COR-L47 (cell line): ENCODE measurements around the gene SH3BP5L.
"Not testable (repeated sequence)": the region's sequence is repeated elsewhere in the genome, so short reads cannot be mapped to it uniquely, and the experiment has no call there.

Experiments
- DNase-seq: peaks from one replicate; lab custom pipeline; 2025; lab: John Stamatoyannopoulos, UW

SH3BP5L gene

DNA sequence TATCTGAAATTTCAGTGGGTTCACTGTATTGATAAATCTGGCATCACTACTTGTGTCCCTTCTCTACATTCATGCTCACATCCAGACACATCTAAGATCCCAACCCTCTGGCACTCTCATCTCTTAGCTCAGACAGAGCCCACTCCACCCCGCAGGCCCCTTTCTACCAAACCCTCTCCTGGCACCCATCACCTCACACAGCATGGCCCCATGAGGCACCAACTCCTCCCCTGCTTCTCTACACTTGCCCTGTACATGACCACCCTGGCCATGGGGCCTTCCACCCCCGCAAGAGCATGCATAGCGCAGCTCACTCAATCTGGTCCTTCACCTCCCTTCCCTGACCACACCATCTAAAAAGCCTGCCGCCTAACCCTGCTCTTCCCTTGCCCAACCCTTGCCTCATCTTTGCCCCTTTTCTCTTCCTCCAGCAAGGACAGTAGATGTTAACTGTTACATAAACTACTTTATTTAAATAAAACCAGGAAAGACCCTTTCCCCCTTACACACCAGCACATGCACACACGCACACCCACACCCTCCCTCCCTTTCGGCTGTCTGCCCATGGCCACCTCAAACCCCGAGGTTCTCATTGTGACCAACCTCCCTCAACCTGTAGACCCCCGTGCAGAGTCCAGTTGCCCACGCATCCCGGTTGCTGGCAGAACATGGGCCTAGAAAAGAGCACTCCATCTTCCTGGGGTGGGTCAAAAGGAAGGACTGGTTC, 15.6 kb downstream of the SH3BP5L start:
- no peak for DNase-seq

DNA sequence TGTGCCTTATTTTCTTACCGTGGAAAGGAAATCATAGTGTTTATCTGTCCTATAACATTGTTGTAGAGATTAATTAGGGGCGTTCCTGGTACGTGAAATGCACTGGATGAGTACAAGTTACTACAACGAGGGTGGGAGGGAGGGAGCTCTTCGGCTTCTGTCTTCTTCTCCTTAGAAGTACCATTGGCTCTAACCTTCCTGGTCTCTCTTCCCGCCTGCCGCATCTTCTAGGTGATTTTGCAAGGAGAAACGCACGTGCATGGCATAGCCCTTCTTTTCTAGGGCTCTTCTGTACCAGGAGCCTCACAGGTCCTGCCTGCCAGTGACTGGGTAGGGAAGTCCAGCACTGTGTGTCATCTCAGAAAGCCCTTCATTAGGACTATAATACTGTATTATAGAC, 16.8 kb downstream of the SH3BP5L start:
- DNase-seq: no peak

DNA sequence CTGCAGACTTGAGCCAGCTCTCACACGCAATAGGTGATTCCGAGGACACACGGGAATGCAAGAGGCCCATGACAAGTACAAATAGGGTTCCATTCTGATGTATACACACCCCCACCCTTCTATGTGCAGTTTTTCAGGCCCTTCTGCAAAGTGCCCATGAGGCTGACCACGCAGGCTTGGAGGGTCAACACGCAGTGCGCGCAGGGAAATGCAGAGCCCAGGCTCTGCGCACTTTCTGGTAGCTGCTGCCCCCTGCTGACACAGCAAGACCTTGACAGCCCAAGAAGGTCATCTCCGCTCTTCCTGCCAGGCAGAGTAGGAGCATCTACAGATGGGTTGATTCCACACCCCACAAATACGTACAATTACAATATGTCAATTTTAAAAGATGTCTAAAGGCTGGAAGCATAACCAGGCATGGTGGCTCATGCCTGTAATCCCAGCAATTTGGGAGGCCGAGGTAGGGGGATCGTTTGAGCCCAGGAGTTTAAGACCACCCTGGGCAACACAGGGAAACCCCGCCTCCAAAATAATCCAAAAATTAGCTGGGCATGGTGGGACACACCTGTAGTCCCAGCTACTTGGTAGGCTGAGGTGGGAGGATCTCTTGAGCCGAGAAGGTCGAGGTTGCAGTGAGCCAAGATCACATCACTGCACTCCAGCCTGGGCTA, 18.5 kb downstream of the SH3BP5L start:
- peak; percentile 41 for DNase-seq

DNA sequence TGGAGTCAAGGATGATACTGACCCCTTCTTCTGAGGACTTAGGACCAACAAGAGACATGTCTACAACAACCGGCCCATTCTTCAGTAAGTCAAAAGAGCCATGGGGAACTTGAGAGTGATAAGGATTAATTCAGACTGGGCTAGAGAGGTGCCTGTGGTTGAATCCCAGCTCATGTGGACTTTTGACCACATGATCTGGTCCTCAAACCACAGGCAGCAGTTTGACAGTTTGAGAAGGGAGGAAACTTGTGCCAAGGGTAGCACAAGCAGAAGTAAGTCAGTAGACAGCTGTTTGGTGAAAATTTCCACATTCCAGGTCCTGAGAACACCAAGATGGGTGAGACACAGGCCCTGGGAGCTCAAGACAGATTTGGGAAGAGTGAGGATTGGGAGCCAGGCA, 19.8 kb downstream of the SH3BP5L start:
- DNase-seq: no peak

DNA sequence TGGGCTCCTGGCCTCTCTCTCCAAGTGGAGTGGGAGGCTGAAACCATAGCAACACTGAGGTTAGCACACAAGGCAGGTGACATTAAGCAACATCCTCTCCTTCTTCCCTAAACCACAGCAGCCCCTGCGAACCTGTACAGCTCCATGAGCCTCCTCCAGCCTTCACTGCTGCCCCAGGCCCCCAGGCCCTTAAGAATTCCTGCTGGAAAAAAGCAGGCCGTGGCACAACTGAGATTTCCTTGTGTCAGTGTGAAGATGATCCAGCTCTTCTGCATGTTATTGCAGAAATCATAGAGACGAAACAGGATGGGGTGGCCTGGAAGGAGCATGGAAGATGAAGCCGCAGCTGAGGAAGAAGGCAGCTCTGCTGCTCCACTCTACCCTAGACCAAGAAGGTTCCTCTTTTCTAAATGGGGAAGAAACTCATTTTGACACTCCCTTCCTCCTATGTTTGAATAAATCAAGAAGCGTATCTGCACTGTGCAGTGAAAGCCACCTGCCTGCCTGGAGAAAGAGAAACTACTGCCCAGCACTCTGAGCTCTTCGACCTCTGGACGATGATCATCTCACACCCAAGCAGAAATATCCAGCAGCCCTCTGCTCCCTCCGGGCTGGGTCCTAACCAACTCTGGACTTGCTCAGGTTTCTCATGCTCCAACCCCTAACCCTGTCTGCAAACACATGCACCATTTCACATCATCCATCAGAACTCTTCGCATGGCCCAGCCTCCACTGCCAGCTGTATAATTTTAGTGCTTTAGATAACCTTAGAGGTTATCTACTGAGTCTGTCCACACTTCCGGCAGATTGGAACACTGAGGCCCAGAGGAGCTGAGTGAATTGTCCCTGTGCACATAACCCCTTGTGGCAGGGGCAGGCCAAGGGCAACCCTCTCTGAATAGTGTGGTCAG, 20.7 kb downstream of the SH3BP5L start:
- DNase-seq: no peak

DNA sequence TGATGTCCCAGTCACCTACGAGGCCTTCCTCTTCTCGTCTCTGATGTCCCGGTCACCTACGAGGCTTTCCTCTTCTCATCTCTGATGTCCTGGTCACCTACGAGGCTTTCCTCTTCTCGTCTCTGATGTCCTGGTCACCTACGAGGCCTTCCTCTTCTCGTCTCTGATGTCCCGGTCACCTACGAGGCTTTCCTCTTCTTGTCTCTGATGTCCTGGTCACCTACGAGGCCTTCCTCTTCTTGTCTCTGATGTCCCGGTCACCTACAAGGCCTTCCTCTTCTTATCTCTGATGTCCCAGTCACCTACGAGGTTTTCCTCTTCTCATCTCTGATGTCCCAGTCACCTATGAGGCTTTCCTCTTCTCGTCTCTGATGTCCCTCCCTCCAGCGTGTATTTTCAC, 22.2 kb downstream of the SH3BP5L start:
- not testable (repeated sequence) for DNase-seq

DNA sequence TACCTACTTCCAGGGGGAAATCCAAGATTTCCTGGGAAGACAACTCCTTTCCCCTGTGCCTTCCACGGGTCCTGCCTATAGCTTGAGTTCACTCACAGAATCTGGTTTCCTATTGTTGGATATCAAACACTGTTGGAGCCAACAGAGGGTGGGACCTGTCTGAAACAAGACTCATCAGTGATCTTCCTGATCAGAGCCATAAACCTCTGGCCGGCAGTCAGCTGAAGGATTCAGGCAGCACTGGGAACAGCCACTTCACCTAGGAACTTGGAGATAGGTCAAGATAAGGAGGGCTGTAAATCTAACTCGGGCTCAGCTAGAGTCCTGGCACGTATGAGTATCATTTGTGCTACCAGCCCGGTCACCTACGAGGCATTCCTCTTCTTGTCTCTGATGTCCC, 23.3 kb downstream of the SH3BP5L start:
- DNase-seq: no peak

DNA sequence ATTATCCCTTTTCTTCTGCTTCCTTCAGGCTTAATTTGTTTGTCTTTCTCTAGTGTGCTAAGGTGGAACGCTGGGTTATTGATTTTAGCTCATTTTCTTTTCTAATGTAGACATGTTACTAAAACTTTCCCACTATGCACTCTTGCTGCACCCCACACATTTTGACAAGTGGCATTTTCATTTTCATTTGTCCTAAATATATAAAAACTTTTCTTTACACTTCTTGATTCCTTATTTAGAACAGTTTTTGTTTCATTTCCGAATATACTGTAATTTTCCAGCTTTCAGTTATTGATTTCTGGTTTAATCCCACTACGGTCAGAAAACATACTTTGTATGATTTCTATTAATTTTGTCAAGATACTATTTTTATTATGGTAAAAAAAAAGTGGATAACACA, 25.3 kb downstream of the SH3BP5L start:
- DNase-seq: no peak

DNA sequence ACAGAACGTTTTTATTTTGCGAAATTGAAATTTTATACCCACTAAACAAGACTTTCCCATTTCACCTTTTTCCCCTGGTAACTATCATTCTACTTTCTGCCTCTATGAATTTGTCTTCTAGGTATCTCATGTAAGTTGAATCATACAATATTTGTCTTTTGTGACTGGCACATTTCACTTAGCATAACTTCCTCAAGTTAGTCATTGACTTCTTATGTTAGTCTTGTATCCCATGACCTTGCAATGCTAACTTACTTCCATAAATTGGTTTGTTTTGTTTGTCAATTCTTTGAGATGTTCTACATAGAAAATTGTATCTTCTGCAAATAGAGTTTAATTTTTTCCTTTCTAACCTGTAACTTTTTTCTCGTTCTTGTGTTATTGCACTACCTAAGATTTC, 26.9 kb downstream of the SH3BP5L start:
- DNase-seq: no peak

DNA sequence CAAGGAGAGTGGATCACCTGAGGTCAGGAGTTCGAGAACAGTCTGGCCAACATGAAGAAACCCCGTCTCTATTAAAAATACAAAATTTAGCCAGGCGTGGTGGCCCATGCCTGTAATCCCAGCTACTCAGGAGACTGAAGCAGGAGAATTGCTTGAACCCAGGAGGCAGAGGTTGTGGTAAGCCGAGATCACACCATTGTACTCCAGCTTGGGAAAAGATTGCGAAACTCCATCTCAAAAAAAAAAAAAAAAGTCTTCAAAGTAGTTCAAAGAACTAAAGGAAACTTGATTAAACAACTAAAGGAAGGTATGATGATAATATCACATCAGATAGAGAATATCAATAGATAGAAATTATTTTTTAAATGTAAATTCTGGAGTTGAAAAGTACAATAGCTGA, 31.1 kb downstream of the SH3BP5L start:
- DNase-seq: not testable (repeated sequence)

DNA sequence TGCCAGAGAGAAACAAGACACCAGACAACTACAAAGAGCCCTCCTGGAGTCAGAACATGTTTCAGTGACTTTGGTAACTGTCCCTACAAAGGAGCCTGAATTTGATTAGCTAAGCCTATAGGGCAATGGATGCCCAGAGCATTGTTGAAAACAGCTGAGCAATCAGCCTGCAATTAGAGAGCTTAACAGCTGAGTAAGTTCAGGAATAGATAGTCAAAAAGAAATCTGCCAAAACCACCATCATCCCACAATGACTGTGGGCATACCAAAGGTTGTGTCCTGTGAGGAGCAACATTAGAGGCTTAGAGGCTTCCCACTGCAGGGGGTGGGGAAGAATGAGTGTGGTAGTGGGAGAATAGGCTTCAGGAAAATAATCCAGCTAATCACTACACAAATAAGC, 32.1 kb downstream of the SH3BP5L start:
- DNase-seq: peak; percentile 33

DNA sequence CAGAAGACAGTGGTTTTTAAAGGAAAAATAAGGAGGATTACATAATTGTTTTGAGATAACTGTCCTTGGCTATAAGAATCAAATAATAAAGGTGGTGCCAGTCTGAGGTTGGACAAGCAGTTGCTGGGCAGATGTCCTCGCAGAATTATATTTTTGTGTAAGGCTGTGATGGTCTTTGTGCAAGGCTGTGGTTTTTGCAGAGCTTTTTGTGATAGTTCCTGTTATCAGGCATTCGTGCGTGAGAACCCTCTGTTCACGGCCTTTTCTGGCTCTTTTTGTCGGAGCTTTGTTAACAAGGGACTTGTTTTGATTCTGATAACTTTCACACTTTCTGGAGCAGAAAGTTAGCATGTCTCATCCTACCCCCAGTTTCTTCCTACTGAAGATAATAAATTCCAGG, 33.4 kb downstream of the SH3BP5L start:
- DNase-seq: no peak

DNA sequence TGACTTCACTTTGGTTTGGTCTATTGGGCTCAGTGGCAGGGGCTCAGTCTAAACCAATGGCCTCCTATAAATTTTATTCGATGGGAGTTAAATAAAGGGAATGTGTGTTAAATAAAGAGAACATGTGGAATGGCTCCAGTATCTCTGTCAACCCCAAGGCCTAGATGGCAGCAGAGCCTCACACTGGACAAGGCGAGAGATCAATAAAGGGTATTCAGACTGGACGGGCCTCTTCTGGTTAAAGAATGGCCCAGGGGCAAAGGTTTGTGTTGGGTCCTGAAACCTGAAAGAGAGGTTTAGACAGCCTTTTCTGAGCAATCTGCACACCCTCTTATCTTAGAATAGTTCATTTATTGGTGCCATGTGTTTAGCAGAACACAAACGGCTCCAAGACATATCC, 34.7 kb downstream of the SH3BP5L start:
- no peak for DNase-seq

DNA sequence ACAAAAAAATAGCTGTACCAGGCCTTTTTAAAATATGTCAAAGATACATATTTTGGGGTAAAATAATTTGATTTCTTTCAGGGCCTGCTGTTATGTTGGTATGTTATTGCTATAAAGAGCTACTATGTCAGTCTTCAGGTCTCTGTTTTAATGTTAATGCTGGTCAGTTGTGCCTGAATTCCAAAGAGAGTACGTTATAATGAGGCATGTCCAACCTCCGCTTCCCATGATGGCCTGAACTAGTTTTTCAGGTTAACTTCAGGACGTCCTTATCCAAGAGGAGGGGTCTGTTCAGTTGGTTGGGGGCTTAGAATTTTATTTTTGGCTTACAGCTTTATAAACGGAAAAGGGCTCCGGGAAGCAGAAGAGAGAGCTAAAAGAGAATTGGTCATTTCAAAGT, 35.3 kb downstream of the SH3BP5L start:
- no peak for DNase-seq

DNA sequence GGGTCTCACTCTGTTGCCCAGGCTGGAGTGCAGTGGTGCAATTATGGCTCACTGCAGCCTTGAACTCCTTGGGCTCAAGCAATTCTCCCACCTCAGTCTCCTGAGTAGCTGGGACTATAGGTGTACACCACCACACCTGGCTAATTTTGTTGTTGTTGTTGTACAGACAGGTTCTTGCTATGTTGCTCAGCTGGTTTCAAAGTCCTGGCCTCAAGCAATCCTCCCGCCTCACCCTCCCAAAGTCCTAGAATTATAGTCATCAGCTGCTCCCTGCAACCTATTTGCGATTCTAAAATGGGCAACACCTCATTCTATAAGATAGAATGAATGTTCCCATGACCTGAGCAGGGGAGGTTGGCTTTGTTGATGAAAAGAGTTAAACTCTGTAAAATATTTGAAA, 36.4 kb downstream of the SH3BP5L start:
- not testable (repeated sequence) for DNase-seq

DNA sequence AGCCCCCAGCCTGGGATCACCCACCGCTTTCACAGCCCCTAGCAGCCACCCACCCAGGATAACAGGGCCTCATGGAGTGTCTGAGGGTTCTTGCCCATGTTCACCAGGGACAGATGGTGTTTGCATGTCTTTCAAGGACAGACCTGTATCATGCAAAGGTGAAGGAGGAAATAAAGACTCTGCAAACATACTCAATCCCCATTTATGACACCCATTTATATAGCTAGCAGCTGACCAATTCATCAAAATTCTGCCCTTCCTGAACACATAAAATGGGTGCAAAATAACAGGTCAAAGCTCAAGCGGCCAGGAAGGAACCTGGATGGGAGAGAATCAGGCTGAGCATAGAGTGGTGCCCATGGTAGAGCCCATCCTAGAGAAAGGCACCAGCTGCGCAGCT, 37.4 kb downstream of the SH3BP5L start:
- DNase-seq: no peak

DNA sequence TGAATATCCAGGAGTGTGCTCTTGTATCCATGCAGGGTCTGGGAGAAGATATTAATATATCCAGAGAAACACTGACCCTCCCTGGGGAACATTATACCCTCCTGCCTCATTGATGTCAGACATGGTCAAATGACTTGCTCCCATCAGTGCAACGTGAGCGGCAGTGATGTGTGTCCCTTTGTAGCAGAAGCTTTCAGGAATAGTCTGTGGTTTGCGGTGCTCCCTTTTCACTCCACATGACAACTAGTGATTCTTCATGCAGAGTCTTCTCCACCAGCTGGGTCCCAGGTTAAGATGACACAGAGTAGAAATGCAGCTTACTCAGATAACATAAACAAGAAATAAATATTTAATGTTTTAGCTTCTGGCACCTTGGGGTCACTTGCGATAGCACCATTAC, 38.3 kb downstream of the SH3BP5L start:
- DNase-seq: no peak

DNA sequence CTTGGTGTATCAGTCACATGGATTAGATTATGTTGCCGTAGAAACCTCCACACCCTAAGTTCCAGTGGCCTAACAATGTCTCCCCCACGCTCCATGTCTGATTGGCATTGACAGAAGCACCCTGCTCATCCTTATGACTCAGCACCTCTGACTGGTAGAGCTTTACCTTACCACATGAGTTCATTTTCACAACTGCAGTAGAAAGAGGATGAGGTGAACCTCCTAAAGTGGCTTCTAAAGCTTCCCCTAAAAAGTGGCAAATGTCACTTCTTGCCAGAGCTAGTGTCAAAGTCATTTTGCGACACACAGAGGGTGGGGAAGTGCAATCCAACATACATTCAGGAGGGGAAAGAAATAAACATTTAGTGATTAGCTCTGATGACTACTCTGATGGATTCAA, 39.6 kb downstream of the SH3BP5L start:
- DNase-seq: no peak

DNA sequence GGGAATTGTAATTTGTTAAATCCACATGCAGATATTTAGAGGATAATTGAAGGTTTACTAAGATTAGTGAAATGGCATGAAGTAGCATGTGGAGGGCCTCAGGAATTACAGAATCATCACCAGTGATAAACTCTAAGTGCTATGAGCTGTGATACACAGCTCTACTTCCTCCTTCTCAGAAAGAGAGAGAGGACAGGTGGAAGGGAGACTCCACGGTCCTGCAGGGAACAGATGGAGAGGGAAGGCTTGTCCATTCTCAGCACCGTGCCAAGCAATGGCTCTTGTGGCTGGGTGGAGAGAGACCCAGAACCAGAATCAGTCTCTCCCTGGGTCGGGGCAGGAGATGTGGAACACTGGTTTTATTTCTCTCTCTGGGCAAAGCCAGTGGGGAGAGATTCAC, 42.3 kb downstream of the SH3BP5L start:
- no peak for DNase-seq

DNA sequence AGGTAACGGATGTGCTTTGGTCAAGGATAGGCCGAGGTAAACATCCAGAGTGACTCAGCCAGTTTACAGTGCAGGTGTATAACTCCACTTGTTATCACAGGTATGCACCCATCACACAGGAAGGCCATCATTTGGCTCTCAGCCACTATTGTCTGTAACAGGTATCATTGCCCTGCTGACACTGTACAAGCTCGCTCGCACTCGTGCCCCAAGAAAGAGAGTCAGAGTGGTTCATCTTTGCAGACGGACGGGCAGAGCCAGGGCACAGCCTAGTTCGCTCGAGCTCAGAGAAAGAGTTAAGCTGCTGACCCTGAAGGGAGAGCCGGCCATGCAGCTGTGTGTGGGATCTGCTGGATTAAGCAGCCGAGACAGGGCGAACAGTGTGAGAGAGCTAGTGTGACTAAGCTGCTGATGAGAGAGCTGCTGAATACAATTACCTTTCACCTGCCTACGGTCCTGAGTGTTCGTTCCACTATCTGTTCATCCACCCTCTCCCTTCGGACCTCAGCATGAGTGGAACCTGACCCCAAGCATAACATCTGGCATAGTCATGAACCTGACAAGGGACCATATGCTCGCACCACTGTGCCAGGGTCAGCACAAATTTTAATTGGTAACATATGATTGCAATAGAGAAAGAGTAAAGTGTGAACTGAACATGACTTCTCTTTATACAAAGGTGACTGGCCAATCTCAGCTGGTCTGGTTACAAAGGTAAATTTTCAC, 43.1 kb downstream of the SH3BP5L start:
- no peak for DNase-seq

DNA sequence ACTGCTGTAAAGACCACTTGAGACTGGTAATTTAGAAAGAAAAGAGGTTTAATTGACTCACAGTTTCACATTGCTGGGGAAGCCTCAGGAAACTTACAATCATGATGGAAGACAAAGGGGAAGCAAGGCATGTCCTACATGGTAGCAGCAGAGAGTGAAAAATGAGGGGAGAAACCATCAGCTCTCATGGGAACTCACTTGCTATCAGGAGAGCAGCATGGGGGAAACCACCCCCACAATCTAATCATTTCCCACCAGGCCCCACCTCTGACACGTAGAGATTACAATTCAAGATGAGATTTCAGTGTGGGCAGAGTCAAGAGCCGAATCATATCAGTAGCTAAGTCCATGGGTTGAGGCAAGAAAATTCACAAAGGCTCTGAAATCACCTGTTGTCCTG, 46.4 kb downstream of the SH3BP5L start:
- DNase-seq: no peak

DNA sequence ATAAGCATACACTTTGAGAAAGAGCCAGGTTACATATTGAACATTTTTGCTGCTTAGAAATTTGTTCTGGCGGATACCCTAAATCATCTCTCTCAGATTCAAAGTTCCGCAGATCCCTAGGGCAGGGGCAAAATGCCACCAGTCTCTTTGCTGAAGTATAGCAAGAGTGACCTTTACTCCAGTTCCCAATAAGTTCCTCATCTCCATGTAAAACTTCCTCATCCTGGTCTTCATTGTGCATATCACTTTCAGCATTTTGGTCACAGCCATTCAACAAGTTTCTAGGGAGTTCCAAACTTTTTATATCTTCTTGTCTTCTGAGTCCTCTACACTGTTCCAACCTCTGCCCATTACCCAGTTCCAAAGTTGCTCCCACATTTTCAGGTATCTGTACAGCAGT, 46.8 kb downstream of the SH3BP5L start:
- DNase-seq: no peak
